ENCODE measurements around the gene PFKP.

PFKP gene

DNA sequence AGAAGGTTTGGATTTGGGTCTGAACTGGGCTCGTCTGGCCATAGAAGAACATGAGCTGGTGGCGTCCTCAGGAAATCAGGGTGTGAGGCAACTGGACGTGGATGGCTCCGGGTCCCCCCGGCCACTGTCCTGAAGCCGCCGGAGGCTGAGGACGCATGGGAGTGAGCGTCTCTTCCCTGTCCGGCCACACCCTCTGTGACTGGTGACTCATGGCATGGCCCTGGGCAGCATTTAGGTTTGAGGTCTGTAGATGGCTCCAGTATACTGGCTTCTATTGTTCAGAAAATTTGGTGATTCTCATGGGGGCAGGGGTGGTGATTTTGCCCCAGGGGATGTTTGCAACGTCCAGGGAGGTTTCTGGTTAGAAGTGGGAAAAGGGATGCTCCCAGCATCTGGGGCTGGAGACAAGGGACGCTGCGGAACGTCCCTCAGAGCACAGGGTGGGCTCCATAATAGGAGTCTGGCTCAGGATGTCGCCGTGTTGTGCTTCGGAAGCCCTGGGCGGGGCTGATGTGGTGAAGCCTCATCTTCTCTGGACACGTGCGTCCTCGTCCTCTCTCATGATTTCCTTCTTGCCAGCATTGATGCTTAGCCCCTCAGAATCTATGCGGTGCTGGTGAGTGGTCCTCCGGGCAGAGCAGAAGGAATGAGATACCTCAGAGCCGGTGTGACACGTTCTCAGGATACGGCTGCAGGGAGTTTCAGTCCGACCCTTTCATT lies 55.3 kb downstream of the PFKP start:
- Histone ChIP-seq H4K8ac (ENCODE audit: low read depth, low read length) (no peak overlapping the region), H3K4me1 (ENCODE audit: control insufficient read depth, low read depth, low read length) (no peaks in the 10 kb centered on the region), H3K36me3 (ENCODE audit: control insufficient read depth, insufficient read depth, low read length) (peaks cover 7% of the 10 kb centered on the region), H2BK120ac (ENCODE audit: low read depth, low read length) (no peak overlapping the region), H3K27ac (ENCODE audit: low read depth, low read length) (no peak overlapping the region), H3K79me2 (ENCODE audit: control insufficient read depth, insufficient read depth, low read length) (no peaks in the 10 kb centered on the region), H4K5ac (ENCODE audit: low read length) (no peak overlapping the region), H2AK5ac (ENCODE audit: low read length) (no peak overlapping the region), H3K9ac (ENCODE audit: low read length) (no peak overlapping the region), H3K4me2 (ENCODE audit: low read length) (no peak overlapping the region), H3K23ac (ENCODE audit: low read length) (no peak overlapping the region), H3K27me3 (ENCODE audit: insufficient read depth, low read length, poor library complexity) (no peaks in the 10 kb centered on the region), H3K79me1 (ENCODE audit: low read length) (no peaks in the 10 kb centered on the region), H2BK5ac (ENCODE audit: low read length) (no peak overlapping the region), H2BK15ac (replicated peaks; ENCODE audit: low read depth) (no peak overlapping the region), H3K4me3 (ENCODE audit: low read length) (no peak overlapping the region), H3K56ac (ENCODE audit: low read length) (no peak overlapping the region), H3K18ac (ENCODE audit: low read length) (no peak overlapping the region), H3K4ac (ENCODE audit: low read depth, low read length) (no peak overlapping the region)
- no CpG with 5 or more reads among the region's 27 CpGs for WGBS (ENCODE audit: extremely low coverage, insufficient coverage, low lambda C conversion rate)
- DNase-seq: no peak

- Histone ChIP-seq H2BK15ac (replicated peaks; ENCODE audit: low read depth) (no peak overlapping the region), H3K79me1 (ENCODE audit: low read length) (no peaks in the 10 kb centered on the region), H3K4me1 (ENCODE audit: control insufficient read depth, low read depth, low read length) (no peaks in the 10 kb centered on the region), H3K4me3 (ENCODE audit: low read length) (no peak overlapping the region), H2BK120ac (ENCODE audit: low read depth, low read length) (no peak overlapping the region), H3K4ac (ENCODE audit: low read depth, low read length) (no peak overlapping the region), H3K23ac (ENCODE audit: low read length) (no peak overlapping the region), H4K5ac (ENCODE audit: low read length) (no peak overlapping the region), H2BK5ac (ENCODE audit: low read length) (no peak overlapping the region), H2AK5ac (ENCODE audit: low read length) (no peak overlapping the region), H3K18ac (ENCODE audit: low read length) (no peak overlapping the region), H3K36me3 (ENCODE audit: control insufficient read depth, insufficient read depth, low read length) (peaks cover 5% of the 10 kb centered on the region), H3K79me2 (ENCODE audit: control insufficient read depth, insufficient read depth, low read length) (no peaks in the 10 kb centered on the region), H3K4me2 (ENCODE audit: low read length) (no peak overlapping the region), H3K27me3 (ENCODE audit: insufficient read depth, low read length, poor library complexity) (no peaks in the 10 kb centered on the region), H4K8ac (ENCODE audit: low read depth, low read length) (no peak overlapping the region), H3K27ac (ENCODE audit: low read depth, low read length) (no peak overlapping the region), H3K9ac (ENCODE audit: low read length) (no peak overlapping the region), H3K56ac (ENCODE audit: low read length) (no peak overlapping the region)
- no CpG with 5 or more reads among the region's 32 CpGs for WGBS (ENCODE audit: extremely low coverage, insufficient coverage, low lambda C conversion rate)
- no peak for DNase-seq
Observed at GRCh38 chr10:3123571-3124411, 56.4 kb downstream of the PFKP start.

DNA sequence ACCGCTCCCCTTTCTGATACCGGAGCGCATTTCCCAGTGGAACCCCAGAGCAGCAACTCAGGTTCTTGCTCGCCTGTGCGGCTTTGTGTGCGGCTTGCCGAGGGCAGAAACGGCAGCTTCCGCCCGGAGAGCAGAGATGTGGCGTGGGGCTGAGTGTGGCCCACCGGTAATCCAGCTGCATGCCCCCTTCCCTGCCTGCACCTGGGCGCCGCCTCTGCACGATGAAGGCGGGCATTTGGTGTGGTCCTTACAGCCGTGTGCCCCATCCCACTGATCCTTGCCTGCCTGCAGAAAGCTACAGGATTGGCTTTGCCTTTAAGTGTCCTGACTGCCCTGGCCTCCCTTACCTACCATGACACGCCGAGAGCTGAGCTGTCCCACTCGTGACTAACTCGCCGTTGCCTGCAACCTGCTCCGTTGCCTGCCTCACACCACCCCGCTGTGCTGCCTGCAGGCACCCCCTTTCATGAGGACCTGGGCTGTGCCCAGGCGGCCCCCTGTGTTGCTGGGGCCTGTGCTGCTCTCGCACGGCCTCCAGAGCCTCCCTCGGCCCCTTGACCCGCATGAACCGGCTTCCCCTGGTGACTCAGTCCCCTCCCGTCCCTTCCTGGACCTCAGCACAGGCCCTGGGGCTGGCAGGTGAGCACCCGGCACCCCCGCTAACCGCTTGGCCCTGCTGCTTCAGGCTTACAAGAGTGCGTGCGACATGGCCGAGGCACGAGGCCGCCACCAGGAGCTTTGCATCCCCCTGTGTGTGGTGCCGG lies 57.2 kb downstream of the PFKP start:
- no CpG with 5 or more reads among the region's 40 CpGs for WGBS (ENCODE audit: extremely low coverage, insufficient coverage, low lambda C conversion rate)
- Histone ChIP-seq H3K18ac (ENCODE audit: low read length) (no peak overlapping the region), H2AK5ac (ENCODE audit: low read length) (no peak overlapping the region), H3K79me1 (ENCODE audit: low read length) (no peaks in the 10 kb centered on the region), H4K5ac (ENCODE audit: low read length) (no peak overlapping the region), H3K79me2 (ENCODE audit: control insufficient read depth, insufficient read depth, low read length) (no peaks in the 10 kb centered on the region), H2BK5ac (ENCODE audit: low read length) (no peak overlapping the region), H3K4me1 (ENCODE audit: control insufficient read depth, low read depth, low read length) (no peaks in the 10 kb centered on the region), H2BK120ac (ENCODE audit: low read depth, low read length) (no peak overlapping the region), H3K9ac (ENCODE audit: low read length) (no peak overlapping the region), H4K8ac (ENCODE audit: low read depth, low read length) (no peak overlapping the region), H3K36me3 (ENCODE audit: control insufficient read depth, insufficient read depth, low read length) (peaks cover 4% of the 10 kb centered on the region), H3K4ac (ENCODE audit: low read depth, low read length) (no peak overlapping the region), H3K4me2 (ENCODE audit: low read length) (no peak overlapping the region), H3K56ac (ENCODE audit: low read length) (no peak overlapping the region), H2BK15ac (replicated peaks; ENCODE audit: low read depth) (no peak overlapping the region), H3K23ac (ENCODE audit: low read length) (no peak overlapping the region), H3K4me3 (ENCODE audit: low read length) (no peak overlapping the region), H3K27me3 (ENCODE audit: insufficient read depth, low read length, poor library complexity) (no peaks in the 10 kb centered on the region), H3K27ac (ENCODE audit: low read depth, low read length) (no peak overlapping the region)
- DNase-seq: no peak

DNA sequence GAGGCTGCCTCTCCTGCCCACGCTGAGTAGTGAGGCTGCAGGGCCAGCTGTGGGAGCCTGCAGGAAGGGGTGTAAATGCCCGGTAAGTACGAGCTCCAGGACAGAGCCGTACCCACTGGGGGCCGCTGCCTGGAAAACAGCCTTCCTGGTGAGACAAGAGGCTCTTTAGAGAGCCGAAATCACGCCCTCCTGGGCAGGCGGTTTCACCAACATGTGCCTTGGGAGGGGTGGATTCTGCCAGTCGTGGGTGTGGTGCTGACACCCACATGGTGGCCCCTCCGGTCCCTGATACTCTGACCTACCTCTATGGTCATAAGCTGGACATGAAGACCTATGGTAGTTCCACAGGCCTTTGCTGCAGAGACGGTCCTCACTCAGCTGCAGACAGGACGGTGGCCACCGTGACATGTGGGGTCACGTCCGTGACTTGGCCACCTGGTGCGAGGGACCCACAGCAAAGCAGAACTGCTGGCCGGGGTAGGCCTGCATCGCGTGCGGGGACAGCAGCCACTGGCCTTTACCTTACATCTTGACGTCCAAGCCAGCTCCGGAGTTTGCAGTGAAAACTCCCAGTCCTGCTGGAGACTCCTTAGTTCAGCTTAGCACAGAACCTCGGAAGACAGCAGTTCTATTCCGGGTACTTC lies 58.3 kb downstream of the PFKP start:
- no peak for DNase-seq
- Histone ChIP-seq H3K27ac (ENCODE audit: low read depth, low read length) (no peak overlapping the region), H3K79me1 (ENCODE audit: low read length) (no peaks in the 10 kb centered on the region), H2BK120ac (ENCODE audit: low read depth, low read length) (no peak overlapping the region), H4K8ac (ENCODE audit: low read depth, low read length) (no peak overlapping the region), H3K36me3 (ENCODE audit: control insufficient read depth, insufficient read depth, low read length) (peaks cover 4% of the 10 kb centered on the region), H3K4me3 (ENCODE audit: low read length) (no peak overlapping the region), H3K23ac (ENCODE audit: low read length) (no peak overlapping the region), H2BK15ac (replicated peaks; ENCODE audit: low read depth) (no peak overlapping the region), H2AK5ac (ENCODE audit: low read length) (no peak overlapping the region), H3K9ac (ENCODE audit: low read length) (no peak overlapping the region), H3K4me2 (ENCODE audit: low read length) (no peak overlapping the region), H3K18ac (ENCODE audit: low read length) (no peak overlapping the region), H4K5ac (ENCODE audit: low read length) (no peak overlapping the region), H3K4ac (ENCODE audit: low read depth, low read length) (no peak overlapping the region), H3K4me1 (ENCODE audit: control insufficient read depth, low read depth, low read length) (no peaks in the 10 kb centered on the region), H2BK5ac (ENCODE audit: low read length) (no peak overlapping the region), H3K79me2 (ENCODE audit: control insufficient read depth, insufficient read depth, low read length) (no peaks in the 10 kb centered on the region), H3K56ac (ENCODE audit: low read length) (no peak overlapping the region), H3K27me3 (ENCODE audit: insufficient read depth, low read length, poor library complexity) (no peaks in the 10 kb centered on the region)
- no CpG with 5 or more reads among the region's 24 CpGs for WGBS (ENCODE audit: extremely low coverage, insufficient coverage, low lambda C conversion rate)

GRCh38 chr10:3126249-3126648 lies 58.9 kb downstream of the PFKP start:
- Histone ChIP-seq H4K8ac (ENCODE audit: low read depth, low read length) (no peak overlapping the region), H3K79me1 (ENCODE audit: low read length) (no peaks in the 10 kb centered on the region), H2BK5ac (ENCODE audit: low read length) (no peak overlapping the region), H3K27me3 (ENCODE audit: insufficient read depth, low read length, poor library complexity) (no peaks in the 10 kb centered on the region), H3K56ac (ENCODE audit: low read length) (no peak overlapping the region), H3K4me2 (ENCODE audit: low read length) (no peak overlapping the region), H3K36me3 (ENCODE audit: control insufficient read depth, insufficient read depth, low read length) (peaks cover 6% of the 10 kb centered on the region), H3K9ac (ENCODE audit: low read length) (no peak overlapping the region), H2AK5ac (ENCODE audit: low read length) (no peak overlapping the region), H3K18ac (ENCODE audit: low read length) (no peak overlapping the region), H3K4me3 (ENCODE audit: low read length) (no peak overlapping the region), H2BK120ac (ENCODE audit: low read depth, low read length) (no peak overlapping the region), H3K79me2 (ENCODE audit: control insufficient read depth, insufficient read depth, low read length) (no peaks in the 10 kb centered on the region), H2BK15ac (replicated peaks; ENCODE audit: low read depth) (no peak overlapping the region), H3K4me1 (ENCODE audit: control insufficient read depth, low read depth, low read length) (no peaks in the 10 kb centered on the region), H3K23ac (ENCODE audit: low read length) (no peak overlapping the region), H3K27ac (ENCODE audit: low read depth, low read length) (no peak overlapping the region), H3K4ac (ENCODE audit: low read depth, low read length) (no peak overlapping the region), H4K5ac (ENCODE audit: low read length) (no peak overlapping the region)
- DNase-seq: no peak
- no CpG with 5 or more reads among the region's 15 CpGs for WGBS (ENCODE audit: extremely low coverage, insufficient coverage, low lambda C conversion rate)
